ENCODE measurements around the gene LTB. TPM values are rescaled to one million over a fixed set of nuclear protein-coding genes. Genes with fewer than 3 reads are reported as not detected.

LTB gene
- total and polyA plus RNA-seq, 12 donors: 0.26 to 10.0 (median 0.65) TPM; not detected in 1

DNA sequence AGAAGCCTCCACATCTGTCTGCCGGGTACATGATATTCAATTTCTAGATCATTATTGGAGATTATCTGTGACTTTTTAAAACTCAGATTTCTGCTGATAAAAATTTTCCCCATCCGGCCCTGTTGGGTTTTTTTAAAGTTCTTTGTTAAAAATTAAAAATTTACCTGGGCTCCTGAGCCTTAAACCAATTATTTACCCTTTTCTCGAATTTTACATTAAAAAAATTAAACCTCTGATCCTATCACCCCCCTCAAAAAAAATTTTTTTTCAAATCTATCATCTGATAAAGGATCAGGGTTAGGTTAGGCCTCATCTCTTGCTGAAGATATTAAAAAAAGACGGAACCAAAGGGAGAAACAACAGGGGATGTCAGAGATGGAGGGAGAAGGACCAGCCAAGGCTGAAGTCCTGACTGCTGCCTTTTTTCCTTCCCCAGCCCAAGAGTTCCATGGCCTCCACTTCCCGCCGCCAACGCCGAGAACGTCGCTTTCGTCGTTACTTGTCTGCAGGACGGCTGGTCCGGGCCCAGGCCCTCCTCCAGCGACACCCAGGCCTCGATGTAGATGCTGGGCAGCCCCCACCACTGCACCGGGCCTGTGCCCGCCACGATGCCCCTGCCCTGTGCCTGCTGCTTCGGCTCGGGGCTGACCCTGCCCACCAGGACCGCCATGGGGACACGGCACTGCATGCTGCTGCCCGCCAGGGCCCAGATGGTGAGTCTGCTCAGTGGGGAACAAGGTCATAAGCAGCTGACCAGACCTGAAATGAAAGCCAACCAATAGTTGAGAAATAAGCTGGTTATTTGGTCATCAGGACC is 34.3 kb downstream of the LTB start:
- Histone ChIP-seq H3K4me3 (peak overlapping the region in 9 of 10 donors; percentile 40 to 63 (median 56)), H3K9me3 (no peaks in the 10 kb centered on the region), H3K36me3 (peaks cover 0 to 40% (median 15%) of the 10 kb centered on the region in 9 donors), H3K27ac (peak overlapping the region; percentile 69 to 95 (median 91)), H3K4me1 (peaks cover 6 to 46% (median 20%) of the 10 kb centered on the region in 9 donors), H3K27me3 (no peaks in the 10 kb centered on the region)
- WGBS, 2 donors: 75 to 77% methylated on average over 24 of the region's 24 CpGs
- TF ChIP-seq, protein P1, sequence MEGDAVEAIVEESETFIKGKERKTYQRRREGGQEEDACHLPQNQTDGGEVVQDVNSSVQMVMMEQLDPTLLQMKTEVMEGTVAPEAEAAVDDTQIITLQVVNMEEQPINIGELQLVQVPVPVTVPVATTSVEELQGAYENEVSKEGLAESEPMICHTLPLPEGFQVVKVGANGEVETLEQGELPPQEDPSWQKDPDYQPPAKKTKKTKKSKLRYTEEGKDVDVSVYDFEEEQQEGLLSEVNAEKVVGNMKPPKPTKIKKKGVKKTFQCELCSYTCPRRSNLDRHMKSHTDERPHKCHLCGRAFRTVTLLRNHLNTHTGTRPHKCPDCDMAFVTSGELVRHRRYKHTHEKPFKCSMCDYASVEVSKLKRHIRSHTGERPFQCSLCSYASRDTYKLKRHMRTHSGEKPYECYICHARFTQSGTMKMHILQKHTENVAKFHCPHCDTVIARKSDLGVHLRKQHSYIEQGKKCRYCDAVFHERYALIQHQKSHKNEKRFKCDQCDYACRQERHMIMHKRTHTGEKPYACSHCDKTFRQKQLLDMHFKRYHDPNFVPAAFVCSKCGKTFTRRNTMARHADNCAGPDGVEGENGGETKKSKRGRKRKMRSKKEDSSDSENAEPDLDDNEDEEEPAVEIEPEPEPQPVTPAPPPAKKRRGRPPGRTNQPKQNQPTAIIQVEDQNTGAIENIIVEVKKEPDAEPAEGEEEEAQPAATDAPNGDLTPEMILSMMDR (IDR thresholded peaks at IDR 0.05): no peak
- intact Hi-C loops (cut with DNase I): loop anchor here (1.0 to 10.0 kb wide), 10 partner anchors 33 to 407 kb away; partner anchors contain the start of genes LTB (in 4 of the 10), NELFE (in 3 of the 10), SKIC2 (in 3 of the 10) and AIF1 (in 2 of the 10)
- no peak for DNase-seq
- no peak for ATAC-seq

DNA sequence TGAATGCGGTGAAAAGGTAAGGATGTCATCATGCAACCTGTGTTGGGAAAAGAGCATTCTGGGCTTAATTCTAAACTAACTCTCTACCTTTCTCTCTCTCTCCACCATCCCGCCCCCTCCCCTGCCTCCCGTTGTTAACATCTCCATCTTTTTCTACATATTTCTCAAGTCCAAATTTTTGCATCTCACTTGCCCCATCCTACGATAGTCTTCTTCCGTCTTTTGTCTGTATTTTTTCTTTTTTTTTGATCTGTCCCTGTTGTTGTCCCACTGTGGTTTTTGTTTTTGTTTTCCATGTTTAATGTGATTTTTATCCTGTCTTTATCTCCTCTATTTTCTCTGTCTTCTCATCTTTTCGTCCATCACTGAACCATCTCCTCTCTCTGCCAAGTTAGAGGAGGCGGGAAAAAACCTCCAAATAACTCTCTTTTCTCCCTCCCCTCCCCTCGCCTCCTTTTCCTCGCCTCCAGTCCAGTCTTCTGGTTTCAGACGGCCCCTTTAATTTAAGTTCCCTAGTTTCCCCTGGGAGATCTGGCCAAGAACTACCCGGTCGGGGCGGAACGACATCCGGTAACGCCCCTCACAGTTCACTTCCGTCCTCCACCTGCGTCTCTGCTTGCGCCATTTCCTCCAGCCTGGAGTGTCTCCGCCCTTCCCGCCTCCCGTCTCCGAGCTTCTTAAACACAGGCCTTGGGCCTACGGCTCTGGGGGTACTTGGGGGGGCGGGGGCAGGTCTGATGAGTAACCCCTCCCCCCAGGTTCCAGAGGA is 35.1 kb downstream of the LTB start, which contains the start of gene NFKBIL1:
Gene NFKBIL1, plus strand, starts transcription at position 651 of the 769 bp plus-strand sequence. Its CDS starts 87 bp downstream, at position 738.
- DNase-seq (peak; percentile 92 to 98), ATAC-seq (peak; percentile 94 to 98 (median 98))
- H3K27me3 ChIP-seq: no peaks in the 10 kb centered on the region
- H3K36me3 ChIP-seq: peaks cover 0 to 36% (median 13%) of the 10 kb centered on the region in 9 donors
- TF ChIP-seq, protein P1 (IDR thresholded peaks at IDR 0.05): peak in 2 of 9 donors; percentile 3 to 7
- H3K4me1 ChIP-seq: peaks cover 10 to 51% (median 25%) of the 10 kb centered on the region in 9 donors
- H3K9me3 ChIP-seq: no peaks in the 10 kb centered on the region
- H3K27ac ChIP-seq: peak within 1 kb of the TSS; percentile 69 to 95 (median 91)
- peak within 1 kb of the TSS; percentile 30 to 63 (median 56) for H3K4me3 ChIP-seq
- 1% methylated on average over 25 of the region's 25 CpGs for WGBS, 2 donors
- intact Hi-C loops (cut with DNase I): loop anchor here (1.0 to 10.0 kb wide), 10 partner anchors 34 to 408 kb away; partner anchors contain the start of genes LTB (in 4 of the 10), NELFE (in 3 of the 10), SKIC2 (in 3 of the 10) and AIF1 (in 2 of the 10)

DNA sequence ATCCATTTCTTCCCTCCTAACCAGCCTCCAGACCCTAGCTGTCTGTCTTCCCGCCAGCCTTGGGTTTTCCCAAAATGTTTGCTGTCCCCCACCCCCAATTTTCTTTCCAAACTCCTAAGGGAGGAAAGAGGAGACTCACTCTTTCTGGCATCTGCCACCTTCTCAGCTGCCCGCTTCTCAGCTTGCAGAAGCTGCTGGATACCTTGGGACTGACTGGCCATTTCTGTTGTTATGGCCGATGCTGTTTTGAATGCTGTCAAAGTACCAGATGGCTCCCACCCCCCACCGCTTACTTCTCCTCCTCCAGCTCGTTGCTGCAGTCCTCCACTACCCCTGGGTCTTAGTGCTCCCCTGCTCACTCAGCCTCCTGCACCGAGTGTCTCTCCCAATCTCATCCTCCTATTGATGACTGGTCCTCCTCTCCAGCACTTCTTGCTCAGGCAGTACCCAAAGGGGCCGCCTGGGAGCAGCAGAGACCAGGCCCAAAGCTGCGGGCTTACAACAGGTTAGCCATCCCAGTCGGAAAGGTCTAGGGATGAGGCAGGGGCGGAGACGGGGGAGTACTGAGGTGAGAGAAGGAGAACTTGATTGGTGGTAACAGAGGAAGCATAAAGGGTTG is 35.8 kb downstream of the LTB start, which contains the start of gene ATP6V1G2:
Gene ATP6V1G2, minus strand, starts transcription at position 270 of the 619 bp plus-strand sequence. Its CDS starts 49 bp downstream, at position 221.
- Histone ChIP-seq H3K27ac (peak within 1 kb of the TSS; percentile 69 to 95 (median 91)), H3K9me3 (no peaks in the 10 kb centered on the region), H3K4me1 (peaks cover 10 to 47% (median 25%) of the 10 kb centered on the region in 9 donors), H3K27me3 (no peaks in the 10 kb centered on the region), H3K4me3 (peak within 1 kb of the TSS; percentile 30 to 63 (median 56)), H3K36me3 (peaks cover 0 to 29% (median 8%) of the 10 kb centered on the region in 9 donors)
- peak; percentile 62 to 85 (median 81) for ATAC-seq
- intact Hi-C loops (cut with DNase I): loop anchor here (1.0 to 10.0 kb wide), 10 partner anchors 34 to 408 kb away; partner anchors contain the start of genes LTB (in 4 of the 10), NELFE (in 3 of the 10), SKIC2 (in 3 of the 10) and AIF1 (in 2 of the 10)
- 5 to 9% methylated on average over 11 of the region's 11 CpGs for WGBS, 2 donors
- peak; percentile 85 to 88 for DNase-seq
- TF ChIP-seq, protein P1 (IDR thresholded peaks at IDR 0.05): peak; percentile 88 to 97 (median 95)

Data from heart right ventricle (tissue), 16 donors.